Hypothalamus (tissue), 51 donors: Measurements from ENCODE around the gene NSUN2.
"Not testable (repeated sequence)": the region's sequence is repeated elsewhere in the genome, so short reads cannot be mapped to it uniquely, and the experiment has no call there.

Source experiments
- DNase-seq, 51 donors: peaks; one replicate each; lab custom pipeline; 2025; lab: John Stamatoyannopoulos, UW

NSUN2 gene

DNA sequence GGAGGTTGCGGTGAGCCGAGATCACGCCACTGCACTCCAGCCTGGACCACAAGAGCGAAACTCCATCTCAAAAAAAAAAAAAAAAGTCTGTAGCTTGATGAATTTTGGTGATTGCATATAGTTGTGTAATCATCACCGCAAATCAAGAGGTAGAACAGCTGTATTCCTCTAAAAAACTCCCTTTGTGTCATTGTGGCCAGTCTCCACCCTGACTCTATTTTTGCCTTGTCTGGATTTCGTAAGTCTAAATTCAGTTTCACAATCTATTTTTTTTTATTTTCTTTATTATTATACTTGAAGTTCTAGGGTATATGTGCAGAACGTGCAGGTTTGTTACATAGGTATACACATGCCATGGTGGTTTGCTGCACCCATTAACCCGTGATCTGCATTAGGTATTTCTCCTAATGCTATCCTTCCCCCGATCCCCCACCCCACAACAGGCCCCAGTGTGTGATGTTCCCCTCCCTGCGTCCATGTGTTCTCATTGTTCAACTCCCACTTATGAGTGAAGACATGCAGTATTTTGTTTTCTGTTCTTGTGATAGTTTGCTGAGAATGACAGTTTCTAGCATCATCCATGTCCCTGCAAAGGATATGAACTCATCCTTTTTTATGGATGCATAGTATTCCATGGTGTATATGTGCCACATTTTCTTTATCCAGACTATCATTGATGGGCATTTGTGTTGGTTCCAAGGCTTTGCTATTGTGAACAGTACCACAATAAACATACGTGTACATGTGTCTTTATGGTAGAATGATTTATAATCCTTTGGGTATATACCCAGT, 12.9 kb upstream of the NSUN2 start:
- DNase-seq, result not testable (repeated sequence)

DNA sequence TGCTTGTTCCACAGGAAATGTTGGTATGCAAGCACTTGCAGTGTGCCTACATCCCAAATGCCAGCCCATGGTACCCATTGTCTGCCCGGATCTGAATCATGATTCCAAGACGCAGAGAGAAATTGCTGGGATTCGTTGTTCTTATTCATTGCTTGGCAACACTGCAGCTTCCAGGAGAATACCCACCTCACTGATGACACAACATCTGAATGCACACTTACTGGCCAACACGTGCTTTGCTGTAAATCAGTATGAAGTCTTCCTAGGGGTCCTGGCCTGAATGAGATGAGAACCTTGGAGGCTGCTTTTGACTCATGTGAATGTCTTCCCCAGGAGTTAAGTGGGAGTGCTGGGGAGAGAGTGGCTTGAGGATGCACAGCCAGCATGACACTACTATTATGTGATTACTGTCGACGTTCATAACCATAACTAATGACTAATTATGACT, 12.0 kb upstream of the NSUN2 start:
- no peak for DNase-seq

DNA sequence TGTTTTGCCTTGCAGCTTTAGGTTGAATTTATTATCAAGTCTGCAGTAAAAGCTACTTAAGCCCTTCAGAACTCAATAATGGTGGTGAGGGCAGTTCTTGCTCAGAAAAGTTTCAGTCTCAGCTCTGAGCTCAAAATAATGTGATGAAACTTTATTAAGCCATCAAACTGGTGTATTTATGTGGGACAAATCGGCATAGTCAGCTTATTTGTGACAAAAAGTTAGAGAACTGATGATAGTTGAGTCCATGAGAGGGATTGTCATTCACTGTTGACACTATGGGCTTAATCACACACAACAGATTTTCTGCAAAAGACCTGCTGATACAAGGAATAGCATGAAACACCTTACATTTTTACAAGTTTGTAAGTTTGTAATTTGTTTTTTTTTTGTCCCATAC, 9.8 kb upstream of the NSUN2 start:
- no peak for DNase-seq

DNA sequence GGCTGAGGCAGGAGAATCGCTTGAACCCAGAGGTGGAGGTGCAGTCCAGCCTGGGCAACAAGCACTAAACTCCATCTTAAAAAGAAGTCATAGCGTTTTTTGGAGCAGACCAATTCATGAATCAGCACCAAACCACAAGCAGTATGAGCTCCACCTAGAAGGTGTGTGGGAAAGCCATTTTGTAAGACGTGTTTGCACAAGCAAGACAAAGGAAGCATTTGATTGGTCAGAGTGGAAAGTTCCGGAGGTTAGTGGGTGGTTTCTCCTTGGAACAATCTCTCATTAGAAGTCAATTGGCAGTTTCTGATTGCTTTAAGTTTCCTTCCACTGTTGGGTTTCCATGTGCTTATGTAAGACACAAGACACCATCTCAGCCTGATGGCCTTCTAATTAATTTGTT, 5.4 kb upstream of the NSUN2 start:
- DNase-seq, result no peak

DNA sequence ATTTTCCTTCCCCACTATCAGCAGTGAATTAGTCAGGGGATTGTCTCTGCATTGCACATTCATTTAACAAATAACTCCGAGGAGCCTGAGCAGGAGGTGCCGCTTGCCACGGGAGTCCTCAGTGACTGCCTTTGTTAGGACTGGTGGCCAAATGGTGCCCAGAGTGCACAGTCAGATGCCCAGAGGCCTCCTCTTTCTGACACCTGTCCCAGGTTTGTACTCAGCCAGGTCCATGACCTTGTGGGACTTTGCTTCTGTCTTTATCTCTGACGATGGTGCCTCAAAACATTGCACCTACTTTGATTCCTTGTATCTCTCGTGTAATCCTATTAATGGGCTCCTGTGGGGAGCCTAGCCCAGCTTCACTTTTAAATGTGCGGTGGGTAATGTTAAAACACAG, 4.7 kb upstream of the NSUN2 start:
- no peak for DNase-seq

DNA sequence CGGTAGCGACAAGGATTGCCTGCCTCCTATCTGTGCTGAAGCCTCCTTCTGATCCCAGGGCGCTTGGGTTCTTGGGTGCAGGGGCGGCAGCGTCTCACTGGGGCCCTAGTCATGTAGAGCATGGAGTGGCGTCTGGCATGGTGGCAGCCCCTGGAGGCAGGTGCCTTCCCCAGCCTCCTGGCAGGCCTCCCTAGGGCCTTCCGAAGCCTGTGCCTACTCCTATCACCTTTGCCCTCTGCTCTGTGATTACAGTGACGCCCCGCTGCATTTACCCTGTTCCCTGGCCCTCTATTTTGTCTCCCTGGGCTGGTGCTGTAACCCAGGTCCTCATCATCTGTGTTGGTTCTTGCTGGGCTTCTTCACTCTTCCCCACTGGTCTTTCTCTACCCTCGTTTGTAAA, 4.2 kb upstream of the NSUN2 start:
- DNase-seq, result no peak

DNA sequence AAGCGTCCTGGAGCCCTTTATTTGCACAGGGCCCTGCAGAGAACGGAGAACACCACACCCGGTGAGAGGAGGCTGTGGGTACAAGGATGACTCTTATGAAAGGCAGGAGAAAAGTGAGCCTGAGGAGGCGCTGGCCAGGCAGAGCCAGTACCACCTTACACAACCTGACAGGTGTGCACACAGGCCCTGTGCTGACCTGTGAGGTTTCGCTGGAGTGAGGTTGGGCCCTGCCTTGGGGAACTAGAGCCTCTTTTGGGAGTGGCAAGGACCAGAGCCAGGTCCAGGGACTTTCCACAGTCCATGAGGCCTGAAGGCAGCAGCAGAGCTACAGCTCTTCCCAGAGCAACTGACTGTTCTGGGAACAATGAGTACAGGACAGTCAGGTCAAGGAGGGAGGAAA, 3.4 kb upstream of the NSUN2 start:
- DNase-seq, result no peak

DNA sequence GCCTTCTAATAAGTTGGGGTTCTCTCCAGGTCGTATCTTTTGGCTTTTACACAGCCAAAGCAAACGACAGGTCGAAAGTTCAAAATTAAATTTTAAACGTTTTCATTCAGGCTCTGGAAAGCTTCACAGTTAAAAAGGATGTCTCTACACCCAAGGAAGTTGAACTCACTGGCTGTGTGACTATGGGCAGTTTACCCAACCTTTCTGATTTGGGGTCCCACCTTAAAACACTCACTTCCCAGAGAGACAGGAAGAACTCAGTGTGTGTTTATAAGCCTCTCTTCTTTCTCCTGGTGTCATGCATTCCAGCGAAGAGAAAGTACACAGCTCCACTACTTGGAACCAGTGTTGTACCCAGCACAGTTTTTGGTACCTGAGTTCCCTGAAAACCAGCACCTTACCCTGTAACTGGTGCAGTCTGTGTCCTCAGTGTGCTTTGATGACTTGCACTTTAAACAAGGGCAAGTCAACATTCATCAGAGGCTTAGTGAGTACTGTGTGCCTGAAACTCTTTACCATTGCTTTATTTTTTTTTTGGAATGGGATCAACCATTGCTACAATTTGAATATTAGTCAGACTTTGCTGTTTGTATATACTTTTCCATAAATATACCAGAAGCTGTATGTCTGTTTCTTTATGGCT, 2.1 kb upstream of the NSUN2 start:
- DNase-seq, result no peak

DNA sequence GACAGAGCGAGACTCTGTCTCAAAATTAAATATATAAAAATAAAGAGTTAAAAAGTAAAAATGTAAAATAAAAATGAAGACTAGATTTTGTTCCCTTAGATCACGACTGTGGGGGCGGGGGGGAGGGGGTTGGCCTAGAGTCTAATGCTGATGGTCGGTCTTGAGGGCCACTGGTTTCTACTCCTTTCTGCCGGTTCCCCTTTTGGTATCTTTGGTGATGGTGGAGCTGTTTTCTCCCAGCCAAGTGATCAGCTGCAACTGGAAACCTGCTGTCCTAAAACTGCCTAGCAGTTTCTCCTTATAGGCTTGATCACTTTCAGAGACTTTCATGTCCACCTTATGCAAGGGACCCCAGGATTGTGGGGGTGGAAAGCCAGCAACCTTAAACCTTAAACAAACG, 1.5 kb upstream of the NSUN2 start:
- DNase-seq, result no peak

DNA sequence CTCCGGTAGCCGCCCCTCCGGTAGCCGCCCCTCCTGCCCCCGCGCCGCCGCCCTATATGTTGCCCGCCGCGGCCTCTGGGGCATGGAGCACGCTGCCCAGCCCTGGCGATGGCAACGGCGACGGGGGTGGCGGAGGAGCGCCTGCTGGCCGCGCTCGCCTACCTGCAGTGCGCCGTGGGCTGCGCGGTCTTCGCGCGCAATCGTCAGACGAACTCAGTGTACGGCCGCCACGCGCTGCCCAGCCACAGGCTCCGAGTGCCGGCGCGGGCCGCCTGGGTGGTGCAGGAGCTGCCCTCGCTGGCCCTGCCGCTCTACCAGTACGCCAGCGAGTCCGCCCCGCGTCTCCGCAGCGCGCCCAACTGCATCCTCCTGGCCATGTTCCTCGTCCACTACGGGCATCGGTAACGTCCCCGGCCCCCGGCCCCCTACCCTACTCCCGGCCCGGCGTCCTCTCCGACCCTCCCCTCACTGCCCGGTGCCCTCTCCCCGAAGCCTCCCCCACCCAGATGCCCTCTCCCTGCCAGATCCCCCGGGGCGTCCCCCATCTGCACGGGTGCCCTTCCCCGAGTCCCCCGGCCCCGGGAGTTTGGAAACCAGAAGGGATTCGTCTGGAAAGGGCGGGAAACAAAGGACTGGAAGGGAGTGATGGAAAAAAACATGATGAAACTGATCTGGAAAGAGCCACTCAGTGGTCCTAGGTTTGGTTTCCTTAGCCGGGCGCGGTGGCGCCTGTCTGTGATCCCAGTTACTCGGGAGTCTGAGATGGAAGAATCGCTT, 813 bp upstream of the NSUN2 start:
- peak in 16 of 51 donors; percentile 17 to 76 (median 45) for DNase-seq

DNA sequence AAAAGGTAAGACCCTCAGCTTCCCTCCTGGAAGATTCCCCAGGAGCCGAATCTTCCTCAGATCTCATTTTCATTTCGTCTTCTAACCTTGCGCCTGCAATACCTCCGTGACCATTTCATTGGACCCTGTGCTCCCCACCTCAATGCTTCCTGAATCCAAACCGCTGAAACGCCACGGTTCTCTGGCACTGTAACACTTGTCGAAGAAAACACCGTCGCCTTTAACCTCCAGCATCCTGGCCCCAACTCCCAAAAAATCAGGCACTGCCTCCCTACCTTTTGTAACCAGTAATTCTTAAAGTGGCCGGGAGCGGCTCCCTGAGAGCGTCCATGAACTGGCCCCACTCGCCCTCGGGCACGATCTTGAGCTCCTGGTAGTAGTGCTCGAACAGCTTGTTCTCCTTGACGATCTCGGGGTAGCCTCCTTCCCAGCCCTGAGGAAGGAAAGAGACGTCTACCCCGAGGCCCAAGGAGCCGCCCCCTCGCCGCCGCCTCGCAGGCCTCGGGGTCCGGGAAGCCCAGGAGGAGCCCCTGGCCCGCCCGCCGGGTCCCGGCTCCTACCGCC, 438 bp downstream of the NSUN2 start:
- peak in 2 of 51 donors; percentile 20 to 53 for DNase-seq

DNA sequence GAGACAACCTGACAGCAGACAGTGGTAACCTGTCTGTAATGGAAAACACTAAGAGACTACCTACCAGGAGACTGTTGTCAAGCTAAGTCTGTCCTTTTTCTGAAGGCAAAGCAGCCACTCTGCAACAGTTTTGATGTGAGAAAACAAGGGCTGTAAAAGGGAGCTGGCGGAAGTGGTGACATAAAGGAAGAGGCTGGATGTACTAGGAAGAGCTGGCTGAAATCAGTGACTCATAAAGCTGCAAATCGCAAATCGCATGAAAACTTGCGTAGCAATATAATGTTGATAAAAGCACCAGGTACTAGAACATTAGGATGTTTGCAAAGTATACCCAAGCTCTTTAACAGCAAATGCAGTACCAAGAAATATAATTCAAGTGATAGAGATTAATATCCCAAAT, 1.4 kb downstream of the NSUN2 start:
- no peak for DNase-seq

DNA sequence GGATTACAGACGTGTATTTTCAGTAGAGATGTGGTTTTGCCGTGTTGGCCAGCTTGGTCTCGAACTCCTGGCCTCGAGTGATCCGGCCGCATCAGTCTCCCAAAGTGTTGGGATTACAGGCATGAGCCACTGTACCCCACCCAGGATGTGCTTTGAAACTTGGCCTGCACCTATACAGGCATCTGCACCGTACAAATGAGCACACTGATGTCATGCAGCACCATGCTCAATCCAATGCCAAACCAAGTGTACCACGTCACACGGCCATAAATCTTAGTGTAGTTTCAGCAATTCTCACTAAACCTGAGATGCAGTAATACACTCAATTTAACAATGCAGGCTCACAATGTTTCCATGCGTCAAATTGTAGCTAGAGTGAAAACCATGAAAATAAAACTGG, 6.3 kb downstream of the NSUN2 start:
- DNase-seq, result no peak

DNA sequence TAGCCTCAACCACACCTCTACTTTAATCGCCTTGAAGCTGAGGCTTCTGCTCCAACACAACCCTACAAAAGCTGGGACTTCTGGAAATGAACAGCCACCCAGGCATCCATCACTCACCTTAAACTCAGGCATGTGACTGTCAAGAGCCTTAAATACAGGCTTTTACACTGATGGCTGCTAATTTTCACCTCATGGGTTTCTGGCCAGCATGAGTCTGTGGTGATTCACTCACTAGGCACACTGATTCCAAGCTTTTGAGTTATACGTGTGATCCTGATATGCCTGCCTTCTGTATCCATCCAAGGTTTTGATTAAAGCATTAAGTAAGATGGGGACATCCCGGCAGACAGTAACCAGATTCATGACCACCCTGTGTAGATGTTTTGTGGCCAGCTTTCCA, 8.9 kb downstream of the NSUN2 start:
- no peak for DNase-seq

DNA sequence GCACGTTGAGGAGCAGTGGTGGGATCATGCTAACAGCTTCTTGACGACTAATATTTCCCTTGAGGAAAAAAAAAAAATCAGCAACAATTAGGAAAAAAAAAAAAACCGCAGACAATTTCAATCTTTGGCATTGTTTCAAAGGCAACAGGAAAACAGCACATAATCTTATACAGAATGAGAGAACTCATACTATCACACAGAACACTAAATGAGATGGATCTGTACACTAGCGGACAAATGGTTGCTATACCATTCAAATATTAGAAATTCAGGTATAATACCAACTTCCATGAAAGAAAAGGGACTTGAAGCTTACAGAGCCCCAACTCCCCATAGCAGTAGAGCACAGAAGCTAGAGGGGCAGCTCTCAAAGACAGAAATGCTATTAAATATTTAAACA, 9.6 kb downstream of the NSUN2 start:
- DNase-seq, result no peak

DNA sequence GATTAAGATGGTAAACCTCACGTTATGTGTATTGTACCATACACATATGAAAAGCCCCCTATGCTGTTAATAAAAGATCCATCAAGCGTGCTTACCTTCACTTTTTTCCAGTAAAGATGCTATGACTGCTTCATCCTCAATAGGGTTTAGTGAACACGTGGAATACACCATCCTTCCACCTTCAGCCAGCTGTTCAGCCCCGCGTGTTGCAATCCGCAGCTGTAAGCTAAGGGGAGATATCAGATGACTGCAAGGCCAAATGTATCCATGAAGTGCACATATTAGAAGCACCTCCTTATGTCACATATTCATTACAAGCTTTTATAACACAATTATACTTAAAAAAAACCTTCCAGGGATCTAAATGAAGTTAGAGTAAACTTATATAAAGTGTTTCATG, 16.2 kb downstream of the NSUN2 start:
- DNase-seq, result no peak

DNA sequence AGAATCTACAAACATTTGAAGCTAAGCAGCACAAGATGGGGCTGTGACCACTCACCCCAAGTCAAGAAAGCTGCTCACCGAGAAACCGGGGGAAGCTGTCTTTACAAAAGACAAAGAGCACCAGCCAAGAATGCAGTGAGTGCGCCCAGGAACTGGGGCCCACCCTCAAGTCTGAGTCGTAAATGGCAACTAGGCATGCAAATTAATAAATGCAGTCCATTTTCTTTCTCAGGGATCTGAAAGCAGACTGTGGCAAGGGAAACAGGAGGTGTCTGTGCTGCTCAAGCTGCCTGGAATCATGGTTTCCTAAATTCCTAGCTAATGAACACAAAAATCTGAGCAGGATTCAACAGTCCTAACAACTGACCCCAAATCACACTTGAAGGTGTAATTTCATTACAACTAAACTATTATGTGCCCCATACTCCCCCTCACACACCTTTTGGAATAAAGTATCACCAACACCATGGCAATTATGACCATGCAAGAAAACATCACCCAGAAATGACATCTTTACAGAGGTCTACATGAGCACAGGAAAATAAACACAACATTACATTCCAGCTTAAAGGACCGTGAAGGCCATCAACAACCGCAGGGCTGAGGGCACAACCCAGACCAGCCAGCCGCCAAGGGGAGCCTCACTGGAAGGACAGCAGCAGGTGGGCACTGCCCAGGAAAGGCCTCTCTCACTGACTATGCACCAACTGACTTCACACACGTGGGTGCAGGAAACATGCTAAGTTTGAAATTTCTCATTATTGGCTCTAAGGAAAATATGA, 17.6 kb downstream of the NSUN2 start:
- DNase-seq, result no peak

DNA sequence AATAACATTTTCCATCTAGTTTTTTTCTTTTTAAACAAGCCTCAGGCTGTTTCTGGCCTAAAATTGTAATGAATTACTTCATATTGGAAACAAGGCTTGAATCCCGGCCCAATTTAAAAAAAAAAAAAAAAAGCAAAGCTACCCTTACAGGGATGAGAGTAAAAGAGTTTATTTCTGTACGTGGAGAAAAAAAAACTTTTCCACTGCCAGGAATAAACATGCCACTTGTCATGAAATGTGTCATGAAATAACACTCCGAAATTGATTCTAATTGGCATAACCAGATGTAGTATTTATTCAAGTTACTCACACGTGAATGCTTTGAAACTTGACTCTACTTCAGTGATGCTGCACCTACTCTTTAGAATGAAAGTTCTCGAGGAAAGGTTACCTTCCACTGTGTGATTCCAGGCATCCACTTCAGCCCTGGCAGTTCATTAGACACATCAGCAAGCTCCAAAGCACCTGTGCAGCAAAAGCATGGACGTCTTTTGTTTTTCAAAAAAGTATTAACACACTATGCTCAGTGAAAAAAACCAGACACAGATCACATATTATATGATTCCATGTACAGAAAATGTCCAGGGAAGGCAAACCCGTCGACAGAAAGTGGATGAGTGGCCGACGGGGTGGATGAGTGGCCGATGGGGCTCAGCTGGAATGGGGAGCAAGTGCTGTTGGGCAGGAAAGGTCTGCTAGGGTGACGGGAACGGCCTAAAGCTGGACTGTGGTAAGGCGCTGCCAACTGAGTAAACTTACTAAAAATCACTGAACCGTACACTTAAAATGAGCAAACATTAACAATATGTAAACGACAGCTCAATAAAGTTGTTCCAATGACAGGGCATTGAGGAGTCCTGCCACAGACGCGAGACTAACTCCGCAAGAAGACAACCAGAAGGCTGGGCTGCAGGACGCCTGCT, 21.2 kb downstream of the NSUN2 start:
- no peak for DNase-seq

DNA sequence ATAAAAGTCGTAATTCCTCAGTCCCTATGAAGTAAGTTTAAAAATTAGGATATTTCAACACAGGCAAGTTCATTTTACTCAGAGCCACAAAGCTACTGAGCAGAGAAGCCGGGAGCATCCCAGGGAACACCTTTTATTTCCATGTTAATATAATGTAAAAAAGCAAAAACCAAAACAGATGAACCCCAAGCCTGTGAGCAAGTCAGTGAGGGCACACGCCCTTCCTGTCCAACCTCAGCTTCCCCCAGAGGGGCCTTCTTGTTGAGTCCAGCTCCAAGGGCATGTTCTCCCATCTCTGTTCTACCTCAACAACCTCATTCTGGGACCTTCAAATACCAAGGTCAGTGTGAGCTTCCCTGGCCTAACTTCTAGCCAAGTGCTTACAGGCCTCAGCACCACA, 24.8 kb downstream of the NSUN2 start:
- DNase-seq, result no peak

DNA sequence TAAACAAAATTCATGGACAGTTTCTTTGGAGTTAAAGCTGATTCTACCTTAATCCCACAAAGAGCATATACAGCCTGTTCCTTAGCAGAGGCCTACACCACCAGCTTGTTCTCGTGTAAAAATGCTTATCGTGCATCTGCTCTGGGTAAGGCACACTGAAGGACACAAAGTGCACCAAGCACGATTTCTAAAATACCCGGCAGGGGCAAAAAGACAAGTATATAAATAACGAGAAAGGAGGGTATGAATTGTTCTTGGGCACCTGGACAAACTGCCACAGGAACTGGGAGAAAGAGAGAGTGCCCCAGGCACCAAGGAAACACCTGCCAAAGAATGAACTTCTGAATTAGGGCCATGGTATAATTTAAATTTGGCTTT, 25.3 kb downstream of the NSUN2 start:
- DNase-seq, result no peak
